Measurements from ENCODE around the gene PCNX1.

PCNX1 gene

GRCh38 chr14:70987041-70987440 is 79.8 kb downstream of the PCNX1 start:
- Histone ChIP-seq H3K27me3 (ENCODE audit: insufficient read depth, poor library complexity, severe bottlenecking) (no peaks in the 10 kb centered on the region), H3K4me1 (ENCODE audit: insufficient read depth, poor library complexity, severe bottlenecking) (peaks cover 6% of the 10 kb centered on the region), H3K4me3 (ENCODE audit: severe bottlenecking) (no peak overlapping the region), H3K36me3 (ENCODE audit: low read depth) (peaks cover 19% of the 10 kb centered on the region; the same call in 1 of the 2 replicates), H3K9me3 (ENCODE audit: severe bottlenecking) (no peaks in the 10 kb centered on the region), H3K27ac (ENCODE audit: poor library complexity, severe bottlenecking) (no peak overlapping the region)
- DNase-seq (ENCODE audit: low spot score) (no peak), ATAC-seq (ENCODE audit: low read depth) (peak; percentile 46; the same call in 1 of the 3 replicates)
- TF ChIP-seq CTCF (IDR thresholded peaks at IDR 0.05; ENCODE audit: poor library complexity, severe bottlenecking), result no peak

GRCh38 chr14:70988452-70988851 is 81.2 kb downstream of the PCNX1 start:
- no peak for ATAC-seq (ENCODE audit: low read depth)
- Histone ChIP-seq H3K4me3 (ENCODE audit: severe bottlenecking) (no peak overlapping the region), H3K9me3 (ENCODE audit: severe bottlenecking) (no peaks in the 10 kb centered on the region), H3K4me1 (ENCODE audit: insufficient read depth, poor library complexity, severe bottlenecking) (peaks cover 6% of the 10 kb centered on the region), H3K27ac (ENCODE audit: poor library complexity, severe bottlenecking) (no peak overlapping the region), H3K36me3 (ENCODE audit: low read depth) (peaks cover 25% of the 10 kb centered on the region; the same call in 1 of the 2 replicates), H3K27me3 (ENCODE audit: insufficient read depth, poor library complexity, severe bottlenecking) (no peaks in the 10 kb centered on the region)
- no peak for DNase-seq (ENCODE audit: low spot score)
- TF ChIP-seq CTCF (IDR thresholded peaks at IDR 0.05; ENCODE audit: poor library complexity, severe bottlenecking), result no peak

- no peak for TF ChIP-seq CTCF (IDR thresholded peaks at IDR 0.05; ENCODE audit: poor library complexity, severe bottlenecking)
- H3K36me3 ChIP-seq (ENCODE audit: low read depth), result peaks cover 26% of the 10 kb centered on the region
- H3K27ac ChIP-seq (ENCODE audit: poor library complexity, severe bottlenecking), result no peak overlapping the region
- H3K4me3 ChIP-seq (ENCODE audit: severe bottlenecking), result no peak overlapping the region
- no peaks in the 10 kb centered on the region for H3K4me1 ChIP-seq (ENCODE audit: insufficient read depth, poor library complexity, severe bottlenecking)
- peak; percentile 53; the same call in 1 of the 3 replicates for ATAC-seq (ENCODE audit: low read depth)
- H3K9me3 ChIP-seq (ENCODE audit: severe bottlenecking), result no peaks in the 10 kb centered on the region
- H3K27me3 ChIP-seq (ENCODE audit: insufficient read depth, poor library complexity, severe bottlenecking), result no peaks in the 10 kb centered on the region
- DNase-seq (ENCODE audit: low spot score), result no peak
Measured at GRCh38 chr14:70993931-70994330, 86.7 kb downstream of the PCNX1 start.

GRCh38 chr14:70995211-70995610 is 88.0 kb downstream of the PCNX1 start:
- ATAC-seq (ENCODE audit: low read depth) (no peak), DNase-seq (ENCODE audit: low spot score) (no peak)
- Histone ChIP-seq H3K4me3 (ENCODE audit: severe bottlenecking) (no peak overlapping the region), H3K27me3 (ENCODE audit: insufficient read depth, poor library complexity, severe bottlenecking) (no peaks in the 10 kb centered on the region), H3K4me1 (ENCODE audit: insufficient read depth, poor library complexity, severe bottlenecking) (no peaks in the 10 kb centered on the region), H3K27ac (ENCODE audit: poor library complexity, severe bottlenecking) (no peak overlapping the region), H3K36me3 (ENCODE audit: low read depth) (peaks cover 31% of the 10 kb centered on the region), H3K9me3 (ENCODE audit: severe bottlenecking) (no peaks in the 10 kb centered on the region)
- TF ChIP-seq CTCF (IDR thresholded peaks at IDR 0.05; ENCODE audit: poor library complexity, severe bottlenecking), result no peak

- H3K27ac ChIP-seq (ENCODE audit: poor library complexity, severe bottlenecking), result no peak overlapping the region
Measured at GRCh38 chr14:70995671-70996070, 88.4 kb downstream of the PCNX1 start.

More at GRCh38 chr14:70995671-70996070, 88.4 kb downstream of the PCNX1 start:
- Histone ChIP-seq H3K4me3 (ENCODE audit: severe bottlenecking) (no peak overlapping the region), H3K9me3 (ENCODE audit: severe bottlenecking) (no peaks in the 10 kb centered on the region), H3K4me1 (ENCODE audit: insufficient read depth, poor library complexity, severe bottlenecking) (no peaks in the 10 kb centered on the region), H3K36me3 (ENCODE audit: low read depth) (peaks cover 31% of the 10 kb centered on the region), H3K27me3 (ENCODE audit: insufficient read depth, poor library complexity, severe bottlenecking) (no peaks in the 10 kb centered on the region)
- no peak for DNase-seq (ENCODE audit: low spot score)
- no peak for TF ChIP-seq CTCF (IDR thresholded peaks at IDR 0.05; ENCODE audit: poor library complexity, severe bottlenecking)
- peak; percentile 52; the same call in 2 of the 3 replicates for ATAC-seq (ENCODE audit: low read depth)

All from RWPE2 (cell line).